GM21360 (cell line): ENCODE results near the gene MGMT.

Experiments
- ATAC-seq: cut with Tn5 transposase; IDR thresholded peaks from one replicate; pipeline ENCODE4 v1.9.1; 2021; ENCODE audit warnings: mild to moderate bottlenecking, moderate library complexity; ENCODE audit not compliant: unreplicated experiment

The MGMT gene

GRCh38 chr10:129703287-129704137, 236.5 kb downstream of the MGMT start:
- no peak for ATAC-seq

- no peak for ATAC-seq
These were observed 237.2 kb downstream of the MGMT start for GRCh38 chr10:129704225-129704624.

GRCh38 chr10:129704786-129705525, 237.9 kb downstream of the MGMT start:
- no peak for ATAC-seq

GRCh38 chr10:129705676-129706075, 238.6 kb downstream of the MGMT start:
- ATAC-seq: no peak

- no peak for ATAC-seq
These were observed 239.0 kb downstream of the MGMT start for GRCh38 chr10:129706081-129706480.

- ATAC-seq: no peak
These were observed 239.5 kb downstream of the MGMT start for GRCh38 chr10:129706523-129706922.

- ATAC-seq: no peak
These were observed 240.7 kb downstream of the MGMT start for GRCh38 chr10:129707406-129708388.

- ATAC-seq: no peak
These were observed 242.1 kb downstream of the MGMT start for GRCh38 chr10:129709101-129709500.

GRCh38 chr10:129709627-129710509, 242.8 kb downstream of the MGMT start:
- no peak for ATAC-seq

- no peak for ATAC-seq
These were observed 243.4 kb downstream of the MGMT start for GRCh38 chr10:129710510-129710847.

GRCh38 chr10:129711291-129711690, 244.2 kb downstream of the MGMT start:
- ATAC-seq: no peak

- no peak for ATAC-seq
These were observed 245.0 kb downstream of the MGMT start for GRCh38 chr10:129712000-129712399.

- ATAC-seq: no peak
These were observed 246.7 kb downstream of the MGMT start for GRCh38 chr10:129713659-129714265.

- no peak for ATAC-seq
These were observed 248.8 kb downstream of the MGMT start for GRCh38 chr10:129715805-129716204.

GRCh38 chr10:129716211-129716681, 249.2 kb downstream of the MGMT start:
- no peak for ATAC-seq

GRCh38 chr10:129716881-129717280, 249.8 kb downstream of the MGMT start:
- ATAC-seq: no peak

GRCh38 chr10:129717816-129718547, 250.9 kb downstream of the MGMT start:
- ATAC-seq: no peak

GRCh38 chr10:129718548-129719414, 251.7 kb downstream of the MGMT start:
- ATAC-seq: no peak
